H1 (cell line): ENCODE data around the gene CAMK1. TPM values are rescaled to one million over a fixed set of nuclear protein-coding genes. Genes with fewer than 3 reads are reported as not detected.

Source experiments
- CTCF ChIA-PET: fragments of 300-600 bp; sonication (Branson Sonifier 250); formaldehyde crosslinking; loops from one replicate; lab custom pipeline; 2021; ENCODE audit not compliant: partially characterized antibody; lab: Charles Lee
- POLR2A ChIA-PET: fragments of 300-600 bp; sonication (Branson Sonifier 250); formaldehyde crosslinking; loops from one replicate; lab custom pipeline; 2021; ENCODE audit warnings: inconsistent platforms; ENCODE audit not compliant: partially characterized antibody; lab: Charles Lee
- DNase-seq, 2 experiments: peaks; one replicate each; pipeline versions ENCODE4 v3.0.0 to v3.0.0-alpha.2; 2010 to 2022; ENCODE audit warnings: low spot score in 2 of 2, low read depth in 1 of 2, mixed read lengths in 1 of 2
- FAIRE-seq: peaks from 2 replicates; lab custom pipeline; 2011; peaks lifted over from hg19 to GRCh38; lab: Jason Lieb, UNC
- H2AFZ ChIP-seq: 2 replicates; pipeline ENCODE4 v1.8.1; 2012; ENCODE audit warnings: low read length, inconsistent platforms
- H2AK5ac ChIP-seq: 2 replicates; pipeline ENCODE4 v1.6.1; 2013; ENCODE audit warnings: low read depth, low read length
- H2BK120ac ChIP-seq: replicated peaks from 2 replicates; pipeline ENCODE3; 2013; ENCODE audit warnings: low read depth, low read length, inconsistent platforms
- H2BK12ac ChIP-seq: 2 replicates; pipeline ENCODE4 v1.6.1; 2013; ENCODE audit warnings: low read depth, low read length
- H2BK15ac ChIP-seq: 2 replicates; pipeline ENCODE4 v1.6.1; 2013; ENCODE audit warnings: low read length
- H2BK20ac ChIP-seq: 2 replicates; pipeline ENCODE4 v1.6.1; 2013; ENCODE audit warnings: low read length
- H2BK5ac ChIP-seq: 2 replicates; pipeline ENCODE4 v1.6.1; 2013; ENCODE audit warnings: low read depth, low read length
- H3K14ac ChIP-seq: 2 replicates; pipeline ENCODE4 v1.6.1; 2013; ENCODE audit warnings: inconsistent platforms; ENCODE audit not compliant: insufficient read length
- H3K18ac ChIP-seq: 2 replicates; pipeline ENCODE4 v1.6.1; 2013; ENCODE audit warnings: low read length; ENCODE audit errors: extremely low read depth
- H3K23ac ChIP-seq: 2 replicates; pipeline ENCODE4 v1.6.1; 2013; ENCODE audit warnings: inconsistent platforms; ENCODE audit not compliant: insufficient read length
- H3K23me2 ChIP-seq: 2 replicates; pipeline ENCODE4 v1.6.1; 2013; ENCODE audit warnings: low read depth, low read length
- H3K27ac ChIP-seq: 2 replicates; pipeline ENCODE4 v1.6.1; 2011; ENCODE audit warnings: low read depth, low read length, inconsistent platforms
- H3K27me3 ChIP-seq, 4 experiments: replicated peaks in 1 of 4; 1 replicate in 1 of 4; 2 replicates in 3 of 4; pipeline versions ENCODE4 v1.6.1 to v1.8.1; 2011 to 2013; ENCODE audit warnings: low read length in 3 of 4, mild to moderate bottlenecking in 3 of 4, inconsistent platforms in 2 of 4, mixed read lengths in 2 of 4, moderate library complexity in 1 of 4; ENCODE audit not compliant: control insufficient read depth in 3 of 4, insufficient read depth in 3 of 4; ENCODE audit errors: extremely low read depth in 1 of 4
- H3K36me3 ChIP-seq, 4 experiments: 2 replicates each; pipeline versions ENCODE4 v1.6.1 to v1.8.1; 2011 to 2013; ENCODE audit warnings: mild to moderate bottlenecking in 4 of 4, low read length in 3 of 4, moderate library complexity in 2 of 4, control low read depth in 1 of 4, inconsistent platforms in 1 of 4; ENCODE audit not compliant: insufficient read depth in 4 of 4, control insufficient read depth in 2 of 4
- H3K4ac ChIP-seq: replicated peaks from 2 replicates; pipeline ENCODE3; 2013; ENCODE audit warnings: low read length, low read depth, mixed read lengths, inconsistent platforms; ENCODE audit not compliant: insufficient read length
- H3K4me1 ChIP-seq, 4 experiments: replicated peaks in 1 of 4; 1 replicate in 1 of 4; 2 replicates in 3 of 4; pipeline versions ENCODE4 v1.6.1 to v1.8.1; 2011 to 2013; ENCODE audit warnings: low read length in 3 of 4, inconsistent platforms in 2 of 4, mixed read lengths in 1 of 4; ENCODE audit not compliant: insufficient read depth in 4 of 4, control insufficient read depth in 3 of 4
- H3K4me2 ChIP-seq, 2 experiments: 2 replicates each; pipeline versions ENCODE4 v1.6.1 to v1.8.1; 2011 to 2013; ENCODE audit warnings: low read depth in 2 of 2, low read length in 2 of 2, control low read depth in 1 of 2, inconsistent platforms in 1 of 2, mild to moderate bottlenecking in 1 of 2; ENCODE audit not compliant: insufficient read depth in 1 of 2
- H3K4me3 ChIP-seq, 4 experiments: fragments of 200-600, 300-600 bp in 1 of 4; sonication (generic), shearing (Covaris generic), sonication (Bioruptor Twin) in 1 of 4; 2 replicates each; pipeline versions ENCODE4 v1.5.1 to v1.8.1; 2011 to 2016; ENCODE audit warnings: low read length in 4 of 4, low read depth in 3 of 4, control low read depth in 2 of 4, inconsistent platforms in 2 of 4, mild to moderate bottlenecking in 2 of 4, mixed read lengths in 1 of 4, moderate library complexity in 1 of 4; ENCODE audit not compliant: insufficient read depth in 2 of 4; ENCODE audit errors: extremely low read depth in 1 of 4
- H3K56ac ChIP-seq: replicated peaks from 2 replicates; pipeline ENCODE3; 2013; ENCODE audit warnings: low read depth, mild to moderate bottlenecking, mixed read lengths, low read length, inconsistent platforms; ENCODE audit not compliant: insufficient read length
- H3K79me1 ChIP-seq: 2 replicates; pipeline ENCODE4 v1.6.1; 2013; ENCODE audit warnings: low read depth, low read length, control low read depth
- H3K79me2 ChIP-seq, 2 experiments: 2 replicates each; pipeline versions ENCODE4 v1.6.1 to v1.8.1; 2012 to 2013; ENCODE audit warnings: low read length in 2 of 2, mild to moderate bottlenecking in 2 of 2, inconsistent platforms in 1 of 2; ENCODE audit not compliant: insufficient read depth in 2 of 2, control insufficient read depth in 1 of 2
- H3K9ac ChIP-seq, 4 experiments: replicated peaks in 1 of 4; 1 replicate in 1 of 4; 2 replicates in 3 of 4; pipeline versions ENCODE4 v1.6.1 to v1.8.1; 2011 to 2013; ENCODE audit warnings: low read depth in 3 of 4, low read length in 3 of 4, control low read depth in 2 of 4, mild to moderate bottlenecking in 2 of 4, moderate library complexity in 2 of 4, inconsistent platforms in 1 of 4; ENCODE audit errors: extremely low read depth in 1 of 4
- H3K9me3 ChIP-seq, 2 experiments: 2 replicates each; pipeline versions ENCODE4 v1.6.1 to v1.8.1; 2012 to 2013; ENCODE audit warnings: mild to moderate bottlenecking in 2 of 2, moderate library complexity in 2 of 2, control low read depth in 1 of 2, inconsistent platforms in 1 of 2, low read depth in 1 of 2, low read length in 1 of 2, mixed read lengths in 1 of 2; ENCODE audit not compliant: insufficient read depth in 2 of 2
- H4K20me1 ChIP-seq, 2 experiments: replicated peaks in 1 of 2; 2 replicates each; pipeline versions ENCODE3 to v1.8.1; 2011 to 2013; ENCODE audit warnings: inconsistent platforms in 2 of 2, low read length in 2 of 2, mild to moderate bottlenecking in 1 of 2; ENCODE audit not compliant: insufficient read depth in 2 of 2, control insufficient read depth in 1 of 2
- H4K5ac ChIP-seq: 2 replicates; pipeline ENCODE4 v1.6.1; 2013; ENCODE audit warnings: low read length, low read depth, mixed read lengths, inconsistent platforms; ENCODE audit not compliant: insufficient read length
- H4K8ac ChIP-seq: 2 replicates; pipeline ENCODE4 v1.8.0; 2013; ENCODE audit warnings: mild to moderate bottlenecking, moderate library complexity, low read length, inconsistent platforms; ENCODE audit not compliant: insufficient read depth; ENCODE audit errors: extremely low read depth
- H4K91ac ChIP-seq: replicated peaks from 2 replicates; pipeline ENCODE3; 2013; ENCODE audit warnings: low read length, mixed read lengths, inconsistent platforms; ENCODE audit not compliant: insufficient read length
- CEBPB ChIP-seq: IDR thresholded peaks from 2 replicates; pipeline ENCODE4 v1.6.1; 2012; ENCODE audit warnings: low read depth, low read length
- CHD2 ChIP-seq: IDR thresholded peaks from 2 replicates; pipeline ENCODE4 v1.6.1; 2012; ENCODE audit warnings: low read length, improper control_type of control experiment
- JUND ChIP-seq: IDR thresholded peaks from 2 replicates; pipeline ENCODE4 v1.6.1; 2011; ENCODE audit warnings: mild to moderate bottlenecking, improper control_type of control experiment, low read length
- SRF ChIP-seq: IDR thresholded peaks from 2 replicates; pipeline ENCODE4 v1.6.1; 2011; ENCODE audit warnings: mild to moderate bottlenecking, low read depth, low read length, moderate library complexity
- TAF1 ChIP-seq: IDR thresholded peaks from 2 replicates; pipeline ENCODE4 v1.6.1; 2011; ENCODE audit warnings: mild to moderate bottlenecking, low read depth, low read length
- WGBS, 2 experiments: shearing (Covaris generic) in 1 of 2; methylation state at CpG; one replicate each; pipeline versions ENCODE4 v1.1.6 to v1.1.7; 2013 to 2015; ENCODE audit warnings: low lambda C conversion rate in 2 of 2, mixed read lengths in 2 of 2, inconsistent platforms in 1 of 2, low coverage in 1 of 2, missing lambda C conversion rate in 1 of 2; ENCODE audit not compliant: insufficient replicate concordance in 2 of 2, insufficient coverage in 1 of 2, insufficient read length in 1 of 2; ENCODE audit errors: extremely low coverage in 1 of 2, missing lambda C conversion rate in 1 of 2; 5-methylcytosine and 5-hydroxymethylcytosine counted together
- polyA plus RNA-seq, 7 experiments: library from polyadenylated mRNA; depleted of rRNA in 3 of 7; stranded (reverse) in 5 of 7; unstranded in 2 of 7; fragments of >200 nt in 5 of 7; fragments of 200-250 nt in 2 of 7; gene quantifications; 1 replicate in 5 of 7; 2 replicates in 1 of 7; 4 replicates in 1 of 7; pipeline versions ENCODE4 v1.2.1 to v1.2.3, GENCODE V29; 2011 to 2013; ENCODE audit warnings: missing spikeins in 2 of 7, mixed read lengths in 2 of 7
- total RNA-seq: library from RNA; stranded (reverse); fragmentation: NEBNext Ultra II Directional; extraction: Animal tissue kit (Norgen Biotek cat#: 25700); gene quantifications from 2 replicates; pipeline ENCODE4 v1.2.1, GENCODE V29; 2021

Gene CAMK1
- total and polyA plus RNA-seq, 2 of the 8 experiments (the other 6 are each of a cell fraction or from before 2014, with no cell fraction given), result 4.9 to 5.1 TPM

DNA sequence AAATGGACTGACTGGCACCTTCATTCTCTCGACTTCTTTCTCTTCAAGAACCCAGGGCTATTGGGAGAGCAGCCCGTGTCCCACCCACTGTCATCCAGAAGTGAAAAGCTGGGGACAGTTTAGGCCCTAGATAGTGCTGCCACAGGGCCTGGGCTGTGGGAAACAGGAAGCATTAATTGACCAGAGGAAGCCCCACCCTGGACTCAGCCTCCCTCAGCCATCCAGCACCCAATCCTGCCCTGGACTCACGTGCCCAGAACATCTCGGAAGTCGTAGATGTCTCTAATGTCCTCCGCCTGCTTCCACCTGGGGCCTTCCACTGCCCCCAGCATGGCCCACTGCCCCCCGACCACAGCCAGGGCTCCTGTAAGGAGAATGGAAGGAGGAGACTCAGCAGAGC is 2.3 kb downstream of the CAMK1 start:
- Histone ChIP-seq H3K56ac (no peak overlapping the region), H3K4ac (no peak overlapping the region), H3K4me3 (no peak overlapping the region), H2BK12ac (no peak overlapping the region), H4K20me1 (peaks cover 0 to 7% of the 10 kb centered on the region in 2 experiments), H4K8ac (no peak overlapping the region), H3K23me2 (peaks cover 7% of the 10 kb centered on the region), H3K27ac (no peak overlapping the region), H3K79me1 (no peaks in the 10 kb centered on the region), H3K9me3 (no peaks in the 10 kb centered on the region), H4K5ac (no peak overlapping the region), H3K79me2 (no peaks in the 10 kb centered on the region), H3K14ac (no peak overlapping the region), H3K4me1 (peaks cover 0 to 10% (median 2%) of the 10 kb centered on the region in 4 experiments; a peak in 1 of 7 replicates), H3K9ac (no peak overlapping the region), H2BK15ac (no peak overlapping the region), H2BK20ac (no peak overlapping the region), H2BK5ac (no peak overlapping the region), H3K4me2 (no peak overlapping the region), H3K18ac (no peak overlapping the region), H2AFZ (no peak overlapping the region), H2AK5ac (no peak overlapping the region), H2BK120ac (no peak overlapping the region), H3K23ac (no peak overlapping the region), H3K36me3 (no peaks in the 10 kb centered on the region; a peak in 2 of 8 replicates), H3K27me3 (peaks cover 1 to 24% (median 19%) of the 10 kb centered on the region in 4 experiments; a peak in 5 of 7 replicates), H4K91ac (no peak overlapping the region)
- FAIRE-seq (no peak), DNase-seq (no peak)
- POLR2A ChIA-PET, result interaction anchor here (1.1 to 5.2 kb wide), 2 partner anchors 11 to 16 kb away, joined by 4 to 43 read pairs; partner anchors contain the start of gene OGG1
- TF ChIP-seq CHD2 (no peak), TAF1 (no peak), JUND (no peak), CEBPB (no peak), SRF (no peak)
- CTCF ChIA-PET, result interaction anchor here (0.6 kb wide), 1 partner anchor 487 kb away, joined by 3 read pairs; no protein-coding TSS in a partner anchor
- WGBS, 2 experiments, result 81% methylated on average over 7 of the region's 7 CpGs; no CpG with 5 or more reads in 1 of the 2 experiments
